Stimulated activated CD4-positive, alpha-beta T cell treated with anti-CD3 and anti-CD28 coated beads, Interleukin-1b, Interleukin-23, amount 100 ng/mL, for 4 hours (primary cell): Measurements from ENCODE around the gene RPP25L.

Experiments used
- DNase-seq, 2 donors: peaks; one replicate each; pipeline ENCODE4 v3.0.0-alpha.2; 2020; ENCODE audit warnings: low read depth in 2 of 2

The RPP25L gene

DNA sequence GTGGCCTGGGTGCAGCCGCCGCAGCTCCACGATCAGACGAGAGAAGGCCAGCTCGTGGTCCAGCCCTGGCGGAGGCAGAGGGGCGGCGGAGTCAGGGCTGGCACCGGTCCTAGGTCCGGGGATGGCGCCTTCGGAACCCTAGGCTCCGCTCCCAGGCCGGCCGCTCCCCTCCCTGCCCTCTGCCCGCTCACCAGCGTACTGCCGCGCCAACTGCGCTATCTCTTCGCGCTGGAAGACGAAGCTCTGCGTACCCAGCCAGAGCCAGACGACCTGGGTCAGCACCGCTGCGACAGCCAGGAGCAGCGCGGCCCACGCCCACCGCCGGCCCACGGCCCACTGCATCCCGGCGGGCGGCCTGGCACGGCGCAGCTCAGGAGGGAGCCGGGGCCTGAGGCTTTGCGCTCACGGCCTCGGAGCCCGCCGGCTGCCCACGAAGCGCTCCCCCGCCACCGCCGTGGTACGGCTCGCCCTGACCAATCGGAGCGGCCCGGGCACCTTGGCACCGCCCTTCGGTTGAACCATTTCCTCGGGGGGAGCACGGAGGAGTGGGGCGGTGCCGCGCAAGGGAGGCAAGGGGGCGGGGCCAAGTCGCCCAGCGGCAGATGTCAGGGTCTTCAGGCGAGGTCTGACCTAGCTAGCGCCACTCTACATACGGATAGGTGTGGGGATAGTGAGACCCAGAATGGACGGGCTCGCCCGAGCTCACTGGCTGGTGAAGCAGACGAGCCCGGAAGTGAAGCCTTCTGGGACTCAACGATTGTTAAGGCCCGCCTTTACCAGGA is 25.6 kb upstream of the RPP25L start, which contains the start of gene SIGMAR1:
SIGMAR1 (minus strand) TSS at position 432 of the 782 bp plus-strand sequence; CDS start at position 342, 90 bp downstream.
- peak; percentile 91 to 92 for DNase-seq

DNA sequence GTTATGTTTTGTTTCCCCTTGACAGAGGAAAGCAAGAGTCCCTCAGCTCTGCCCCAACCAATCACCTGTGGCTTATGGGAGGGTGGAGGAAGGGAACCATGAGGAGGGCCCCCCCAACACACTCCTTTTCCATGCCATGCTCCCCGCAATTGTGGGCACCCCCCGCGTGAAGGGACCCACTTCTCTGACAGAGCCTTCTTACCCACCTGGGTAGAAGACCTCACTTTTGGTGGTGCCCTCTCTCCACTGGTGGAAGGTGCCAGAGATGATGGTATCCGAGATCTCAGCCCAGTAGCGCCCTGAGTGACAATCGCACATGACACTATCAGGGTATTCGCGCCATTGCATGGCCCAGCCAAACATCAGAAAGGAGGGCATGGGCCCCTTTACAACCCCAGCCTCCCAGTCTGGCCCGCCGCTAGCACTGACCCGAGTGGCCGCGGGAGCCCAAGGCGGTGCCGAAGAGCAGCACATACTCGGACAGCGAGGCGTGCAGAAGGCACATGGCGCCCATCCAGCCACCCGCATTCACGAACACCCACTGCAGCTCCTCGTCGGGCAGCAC is 25.0 kb upstream of the RPP25L start:
- no peak for DNase-seq

DNA sequence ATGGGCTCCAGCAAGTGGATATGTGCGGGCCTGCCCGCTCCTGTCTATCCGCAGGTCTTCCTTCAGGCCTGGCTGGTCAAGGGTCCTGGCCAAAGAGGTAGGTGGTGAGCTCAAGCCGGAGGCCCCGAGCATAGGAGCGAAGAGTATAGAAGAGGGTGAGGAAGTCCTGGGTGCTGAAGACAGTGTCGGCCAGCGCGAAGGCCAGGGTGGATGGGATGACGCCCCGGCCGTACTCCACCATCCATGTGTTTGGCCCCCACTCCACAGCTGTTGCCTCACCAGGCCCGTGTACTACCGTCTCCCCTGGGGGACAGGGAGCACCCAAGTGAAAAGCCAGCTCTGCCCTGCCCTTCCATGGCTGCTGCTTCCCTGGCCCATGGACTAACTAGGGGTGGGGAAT is 23.7 kb upstream of the RPP25L start:
- no peak for DNase-seq

DNA sequence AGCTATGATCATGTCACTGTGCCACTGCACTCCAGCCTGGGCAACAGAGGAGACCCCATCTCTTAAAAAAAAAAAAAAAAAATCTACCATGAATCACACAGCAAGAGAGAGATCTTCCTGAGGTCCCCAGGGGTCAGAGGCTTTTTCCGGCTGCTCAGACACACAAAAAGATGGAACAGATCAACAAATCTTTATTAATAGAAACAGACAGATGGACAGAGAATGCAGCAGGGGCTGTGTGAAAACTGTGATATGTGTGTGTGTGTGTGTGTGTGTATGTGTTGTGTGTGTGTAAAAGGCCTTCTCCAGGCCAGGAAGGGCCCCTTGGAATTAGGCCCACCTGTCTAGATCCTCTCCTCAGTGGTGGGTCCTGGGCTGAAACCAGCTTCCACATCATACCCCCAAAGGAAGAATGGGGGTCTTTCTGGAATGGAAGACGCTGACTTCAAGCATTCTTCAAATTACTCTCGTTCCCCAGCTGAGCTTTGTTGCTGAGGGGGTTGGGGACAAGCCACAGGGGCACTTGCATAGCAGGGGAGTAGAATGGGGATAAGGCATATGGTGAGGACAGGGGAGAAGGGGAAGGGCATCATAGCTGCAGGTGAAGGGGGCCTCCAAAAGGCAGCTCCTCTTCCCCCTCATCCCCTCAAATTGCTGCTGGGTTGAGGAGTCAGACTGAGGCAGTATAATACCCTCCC is 22.8 kb upstream of the RPP25L start:
- DNase-seq, result no peak

DNA sequence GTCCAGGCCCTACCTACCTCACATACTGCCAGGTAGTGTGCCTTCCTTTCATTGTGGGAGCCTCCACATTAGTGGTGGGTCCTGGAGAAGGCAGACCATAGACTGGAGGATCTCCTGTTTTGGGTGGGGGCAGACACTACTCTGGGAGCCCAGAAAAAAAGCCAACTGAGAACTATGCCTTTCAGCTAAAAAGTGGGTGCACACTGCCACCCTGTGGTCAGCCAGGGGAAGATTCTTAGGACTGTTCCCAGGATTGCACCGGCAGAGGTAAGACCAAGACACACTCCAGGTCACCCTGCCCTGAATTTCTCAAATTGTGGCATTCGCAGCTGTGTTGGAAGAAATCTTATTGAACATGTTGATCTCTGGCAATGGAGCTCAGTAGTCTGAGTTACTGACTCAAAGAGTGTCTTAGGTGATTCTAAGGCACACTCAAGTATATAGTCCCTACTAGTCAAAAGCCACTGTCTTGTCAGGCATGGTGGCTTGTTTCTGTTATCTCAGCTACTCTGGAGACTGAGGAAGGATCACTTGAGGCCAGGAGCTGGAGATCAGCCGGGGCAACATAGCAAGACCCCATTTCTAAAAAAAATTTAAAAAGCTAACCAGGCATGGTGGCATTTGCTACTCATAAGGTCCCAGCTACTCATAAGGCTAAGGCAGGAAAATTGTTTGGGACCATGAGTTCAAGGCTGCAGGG is 22.1 kb upstream of the RPP25L start:
- peak; percentile 68 to 71 for DNase-seq

DNA sequence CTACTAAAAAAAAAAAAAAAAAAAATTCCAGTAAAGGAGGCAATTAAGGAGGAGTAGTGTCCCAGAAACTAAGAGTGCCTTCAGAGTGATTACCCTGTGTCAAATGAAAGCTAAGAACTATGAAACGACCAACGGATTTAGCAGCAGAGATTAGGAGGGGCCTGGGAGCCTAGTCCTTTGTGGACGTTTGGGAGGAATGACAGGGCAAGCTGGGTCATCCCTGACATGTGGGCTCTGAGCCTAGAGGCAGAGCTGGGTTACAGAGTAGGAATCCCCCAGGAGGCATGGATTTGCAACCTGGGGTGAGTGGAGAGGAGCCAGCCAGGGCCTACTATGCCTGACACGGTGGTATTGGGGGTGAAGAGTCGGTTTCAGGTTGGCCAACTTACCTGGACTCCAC is 21.3 kb upstream of the RPP25L start:
- no peak for DNase-seq

DNA sequence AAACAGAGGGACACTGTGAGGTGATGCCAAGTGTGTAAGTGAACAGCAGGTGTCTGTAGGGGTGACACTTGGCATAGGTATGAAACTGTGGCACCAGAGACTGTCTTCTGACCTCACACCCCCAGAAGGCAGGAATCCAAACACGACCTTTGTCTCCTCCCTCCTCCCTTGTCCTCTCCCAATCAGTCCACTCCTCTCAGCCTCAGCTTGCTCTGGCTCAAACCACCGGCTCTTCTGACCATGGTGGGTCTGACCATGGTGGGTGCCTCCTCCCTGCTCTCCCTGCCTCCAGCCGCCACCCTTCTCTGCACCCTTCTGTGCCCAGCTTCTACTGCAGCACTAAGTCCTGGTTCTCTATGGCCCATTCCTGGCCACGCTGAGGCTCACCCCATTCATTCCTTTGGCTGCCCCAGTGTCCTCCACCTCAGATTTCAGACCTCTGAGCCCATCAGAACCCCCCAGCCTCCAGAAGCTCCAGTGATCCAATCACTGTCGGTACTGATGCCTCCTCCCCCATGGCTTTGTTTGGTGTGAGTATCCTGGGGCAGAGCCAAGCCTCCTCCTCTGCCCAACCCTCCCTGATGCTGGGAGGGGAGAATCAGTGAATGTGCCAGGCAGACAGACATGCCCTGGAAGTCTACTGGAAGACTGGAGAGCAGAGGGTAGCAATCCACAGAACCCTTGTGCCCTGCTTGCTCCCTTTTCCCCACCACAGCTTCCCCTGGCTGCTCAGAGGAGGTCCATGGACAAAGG is 18.7 kb upstream of the RPP25L start:
- no peak for DNase-seq

DNA sequence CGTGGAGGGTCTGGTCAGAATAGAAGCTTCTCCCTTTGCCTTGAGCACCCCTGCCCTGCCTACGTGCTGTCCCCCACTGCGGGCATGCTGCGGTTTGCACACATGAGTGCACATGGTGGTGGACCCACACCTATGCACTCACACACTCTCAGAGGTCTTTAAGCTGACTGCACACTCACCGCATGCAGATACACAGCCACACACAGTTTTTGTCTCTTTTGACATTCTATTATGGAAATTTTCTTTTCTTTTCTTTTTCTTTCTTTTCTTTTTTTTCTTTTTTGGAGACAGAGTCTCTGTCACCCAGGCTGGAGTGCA is 17.6 kb upstream of the RPP25L start:
- DNase-seq, result no peak

DNA sequence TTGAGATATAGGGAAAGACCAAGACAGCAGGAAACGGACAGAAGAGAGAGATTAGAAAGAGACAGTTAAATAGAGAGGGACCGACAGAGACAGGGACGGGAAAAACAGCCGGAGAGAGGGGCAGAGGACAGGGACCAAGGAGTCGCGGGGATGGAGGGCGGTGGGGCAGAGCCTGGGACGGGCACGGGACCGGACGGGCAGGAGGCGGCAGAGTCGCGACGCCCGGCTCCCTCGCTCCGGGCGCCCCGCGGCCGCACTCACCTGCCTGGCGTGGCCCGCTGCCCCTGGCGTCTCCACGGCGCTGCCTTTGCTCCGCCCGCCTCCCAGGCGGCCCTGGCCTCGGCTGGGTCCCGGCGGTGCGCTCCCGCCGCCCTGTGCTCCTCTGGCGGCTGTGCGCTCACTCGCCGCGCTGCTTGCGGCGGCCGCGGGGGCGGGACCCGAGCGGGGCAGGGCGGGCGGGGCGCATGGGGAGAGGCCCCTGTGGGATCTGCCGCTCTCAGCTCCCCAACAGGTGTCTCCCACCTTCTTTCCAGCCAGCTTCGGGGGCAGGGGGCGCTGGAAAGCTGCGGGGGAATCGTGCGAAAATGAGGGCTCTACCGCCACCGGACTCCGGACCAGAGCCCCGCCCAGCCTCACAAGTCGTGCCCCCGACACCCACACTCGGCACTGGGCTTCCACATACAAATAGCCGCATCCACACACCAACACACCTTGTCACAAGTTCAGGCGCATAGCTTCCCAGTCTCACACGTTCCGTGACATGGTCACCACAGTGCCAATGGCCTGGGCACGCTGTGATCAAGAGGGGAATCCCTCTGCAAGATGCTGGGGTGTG is 17.0 kb upstream of the RPP25L start, which contains the start of gene ARID3C:
ARID3C (minus strand) TSS at position 411 of the 835 bp plus-strand sequence. CDS start 1,052 bp downstream, outside the sequence.
- peak; percentile 27 to 51 for DNase-seq

DNA sequence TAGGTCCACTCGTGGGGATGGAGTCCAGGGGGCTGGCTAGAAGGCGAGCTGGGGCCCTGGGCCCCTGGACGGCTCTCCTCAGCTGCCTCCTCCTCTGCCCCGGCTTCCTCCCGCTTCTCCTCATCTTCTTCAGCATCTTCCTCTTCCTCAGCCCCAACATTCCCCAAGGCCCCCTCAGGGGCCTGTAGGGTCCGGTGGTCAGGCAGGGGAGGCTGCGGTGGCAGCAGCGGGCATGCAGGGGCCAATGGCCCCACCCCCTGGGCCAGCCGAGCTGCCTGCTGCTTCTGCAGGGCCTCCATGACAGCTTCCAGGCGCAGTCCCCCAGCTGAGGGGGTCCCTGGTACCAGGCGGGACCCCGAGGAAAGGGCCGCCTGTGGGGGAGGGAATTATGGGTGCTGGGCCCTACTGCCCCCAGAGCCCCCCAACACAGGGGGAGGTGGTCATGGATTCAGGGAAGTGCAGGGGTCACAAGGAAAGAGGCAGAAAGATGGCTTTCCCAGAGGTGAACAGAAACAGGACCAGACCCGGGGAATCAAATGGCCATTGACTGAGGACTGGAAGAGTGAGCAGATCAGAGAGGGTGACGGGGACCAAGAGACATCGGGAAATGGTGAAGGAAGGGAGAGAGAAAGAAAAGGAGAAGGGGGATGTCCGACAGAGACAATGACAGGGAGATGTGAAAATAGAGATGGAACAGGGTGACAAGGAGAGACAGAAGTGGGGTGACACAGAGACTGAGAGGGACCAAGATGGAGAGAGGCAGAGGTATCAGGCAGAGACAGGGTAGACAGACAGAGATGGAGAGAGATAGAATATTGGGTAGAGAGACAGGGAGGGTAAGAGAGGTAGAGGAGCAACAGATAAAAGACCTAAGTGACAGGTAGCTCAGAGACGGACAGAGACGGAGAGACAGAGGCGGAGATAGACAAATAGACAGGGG is 16.1 kb upstream of the RPP25L start:
- DNase-seq, result no peak

DNA sequence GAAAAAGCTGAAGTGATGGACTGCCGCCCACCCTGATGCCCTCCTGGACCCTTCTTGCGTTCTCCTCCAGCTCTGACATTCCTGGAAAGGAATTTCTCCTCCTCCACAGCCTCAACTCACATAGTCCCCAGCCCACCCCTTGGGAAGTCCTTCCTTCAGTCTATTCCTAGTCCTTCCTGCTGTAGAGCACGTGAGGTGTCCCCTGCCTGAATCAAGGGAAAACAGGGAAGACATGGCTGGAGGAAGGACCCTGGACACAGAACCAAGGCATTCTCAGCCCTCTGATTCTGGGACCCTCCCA is 13.2 kb upstream of the RPP25L start:
- DNase-seq, result no peak

DNA sequence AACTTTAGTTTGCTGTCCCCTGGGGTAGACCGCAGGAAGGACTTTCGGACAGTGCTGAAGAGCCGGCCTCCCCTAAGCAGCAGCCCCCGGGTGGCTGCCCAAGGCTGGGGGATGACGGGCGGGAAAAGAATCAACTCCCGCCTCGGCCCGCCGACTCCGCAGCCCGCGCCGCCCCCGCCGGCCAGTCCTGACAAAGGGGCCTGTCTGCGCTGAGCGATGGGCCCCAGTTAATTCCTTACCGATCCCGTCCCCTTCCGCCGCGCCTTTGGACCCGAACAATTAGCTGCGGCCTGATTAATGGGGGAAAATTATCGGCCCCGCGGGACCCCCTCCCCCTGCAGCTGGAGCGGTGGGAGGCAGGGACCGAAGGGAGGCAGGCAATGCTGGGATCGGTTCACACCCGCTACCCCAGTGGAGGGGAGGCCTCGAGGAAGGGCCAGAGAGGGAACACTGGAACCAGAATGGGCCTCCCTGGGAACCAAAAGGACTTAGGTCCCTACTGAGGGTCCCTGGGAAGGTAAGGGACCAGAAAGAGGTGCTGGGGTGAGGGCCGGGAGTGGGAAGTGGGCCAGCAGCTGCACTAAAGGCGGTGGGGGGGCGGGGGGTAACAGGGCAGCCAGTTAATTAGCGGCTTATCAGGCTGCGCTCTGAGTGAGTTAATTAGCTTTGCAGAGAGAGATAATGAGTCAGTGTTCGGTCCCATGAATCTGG is 12.7 kb upstream of the RPP25L start:
- no peak for DNase-seq

DNA sequence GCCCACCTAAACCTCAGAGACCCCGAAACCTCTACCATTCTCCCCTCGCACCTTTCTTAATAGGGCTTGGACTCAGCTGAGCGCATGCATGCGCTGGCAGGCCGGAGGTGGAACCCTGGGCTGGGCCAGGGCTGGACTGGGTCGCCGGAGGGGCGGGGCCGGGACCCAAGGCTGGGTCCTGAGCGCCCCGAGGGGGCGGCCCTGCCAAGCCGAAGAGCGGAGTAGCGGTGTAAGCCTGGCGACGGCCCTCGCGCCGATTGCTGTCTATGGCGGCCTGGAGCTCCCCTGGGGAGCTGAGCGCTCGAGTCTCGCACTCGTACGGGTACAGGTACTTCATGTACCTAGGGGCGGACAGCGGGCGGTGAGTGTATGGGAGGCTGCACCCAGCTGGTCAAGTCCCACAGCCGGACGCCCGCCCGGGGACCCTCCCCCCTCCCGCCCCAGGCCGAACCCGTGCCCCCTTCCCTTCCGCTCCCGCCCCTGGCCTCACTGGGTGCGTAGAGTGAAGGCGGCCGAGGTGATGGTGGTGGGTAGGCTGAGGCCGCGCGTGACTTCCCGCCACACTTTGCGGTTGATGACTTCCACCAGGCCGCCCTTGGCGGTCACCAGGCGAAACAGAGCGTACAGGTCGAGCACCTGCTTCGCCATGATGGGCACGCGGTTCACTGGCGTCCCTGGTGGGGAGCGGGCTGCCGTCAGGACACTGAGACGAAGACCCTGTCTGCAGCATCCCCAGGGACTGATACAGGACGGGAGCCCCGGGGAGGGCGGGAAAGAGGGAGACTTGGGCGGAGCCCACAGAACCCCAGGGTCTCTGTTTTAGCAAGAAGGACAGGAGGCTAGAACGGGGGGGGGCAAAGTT is 11.7 kb upstream of the RPP25L start:
- DNase-seq, result no peak

DNA sequence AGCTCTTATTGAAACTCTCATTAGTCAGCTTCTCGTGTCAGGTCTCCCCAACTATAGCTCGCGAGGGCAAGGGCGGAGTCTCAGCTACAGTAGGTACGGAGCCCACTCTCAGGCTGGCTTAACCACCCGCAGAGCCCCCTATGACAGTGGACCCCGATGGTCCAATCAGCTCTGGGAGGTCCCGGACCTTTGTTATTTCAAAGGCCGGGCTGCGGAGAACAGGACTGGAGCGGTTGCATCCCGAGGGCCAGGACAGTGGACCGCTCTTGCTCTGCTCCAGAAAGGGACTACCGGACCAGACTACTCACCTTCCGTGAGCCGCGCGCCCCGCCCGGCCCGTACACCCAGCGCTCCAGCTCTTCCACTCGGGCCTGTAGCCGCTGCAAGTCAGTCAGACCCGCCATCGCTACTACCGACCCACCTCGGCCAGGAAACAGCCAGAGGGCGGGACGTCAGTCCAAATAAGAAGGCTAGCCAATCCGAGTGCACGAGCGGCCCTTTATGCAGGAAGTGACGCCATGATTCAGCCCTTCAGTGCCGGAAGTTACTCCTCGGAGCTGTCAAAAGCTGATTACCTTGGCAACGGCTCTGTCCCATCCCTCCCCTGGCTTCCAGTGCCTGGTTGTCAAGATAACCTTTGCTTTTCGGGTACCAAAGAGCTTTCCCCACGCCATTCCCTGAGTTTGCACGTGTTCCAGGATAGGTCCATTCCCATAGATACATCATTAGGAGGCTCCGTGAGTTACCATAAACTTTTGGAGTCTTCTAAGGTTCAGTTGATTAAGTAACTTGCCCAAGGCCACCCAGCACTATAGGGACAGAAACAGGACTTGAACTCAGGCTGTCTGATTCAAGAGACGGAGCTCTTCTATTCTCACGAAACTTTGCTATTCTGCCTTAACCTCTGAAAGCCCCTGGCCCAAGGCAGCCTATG is 8.4 kb upstream of the RPP25L start, which contains the start of gene DCTN3:
DCTN3 (minus strand) TSS at position 435 of the 934 bp plus-strand sequence; CDS start at position 404, 31 bp downstream.
- DNase-seq, result peak; percentile 71 to 80

DNA sequence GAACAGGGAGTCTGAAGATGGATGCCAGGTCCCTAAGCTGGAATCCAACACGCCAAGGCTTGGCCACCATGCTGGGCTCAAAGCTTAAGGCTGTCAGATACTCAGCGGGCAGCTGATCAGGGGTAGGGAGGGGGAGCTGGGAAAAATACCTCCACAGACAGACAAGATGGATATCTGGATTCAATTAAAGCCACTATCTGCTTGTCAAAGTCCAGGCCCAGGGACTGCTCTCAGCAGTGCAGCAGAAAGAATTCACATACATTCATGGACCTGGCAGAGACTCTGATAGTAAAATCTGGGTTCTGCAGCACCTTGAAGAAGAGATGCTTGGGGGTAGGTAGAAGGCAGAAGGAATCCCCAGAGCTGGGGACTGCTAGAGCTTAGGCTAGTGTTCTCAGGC is 3.2 kb upstream of the RPP25L start:
- DNase-seq, result no peak

DNA sequence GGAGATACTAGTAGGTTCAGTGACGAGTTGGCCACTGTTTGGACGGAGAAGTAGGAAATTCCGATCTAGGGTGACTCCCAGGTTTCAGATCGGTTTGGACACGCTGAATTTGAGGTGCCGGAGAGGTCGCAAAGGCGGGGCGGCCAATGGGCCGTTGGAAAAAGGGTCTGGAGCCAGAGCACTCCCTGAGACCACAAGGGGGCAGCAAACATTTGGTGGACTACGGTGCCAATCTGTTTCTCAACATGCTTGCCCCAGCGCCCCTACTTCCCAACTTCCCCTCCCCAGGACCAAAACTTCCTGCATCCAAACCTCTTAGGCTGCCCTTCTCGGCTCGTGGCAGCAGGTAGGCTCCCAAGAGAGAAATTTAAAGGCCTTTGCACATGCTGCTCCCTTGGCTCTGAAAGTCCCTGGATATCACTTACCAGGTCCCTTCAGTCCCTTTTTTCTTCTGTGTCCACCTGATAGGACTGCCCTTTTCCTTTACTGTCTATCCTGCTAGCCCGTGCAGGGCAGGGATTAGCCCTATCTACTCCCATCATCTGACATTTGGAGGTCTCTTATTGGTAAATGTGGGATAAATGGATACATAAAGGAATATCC is 992 bp upstream of the RPP25L start:
- peak; percentile 52 to 56 for DNase-seq
